NK-92 (cell line): ENCODE measurements around the gene ATXN7.

Experiments used
- DNase-seq: peaks from one replicate; lab custom pipeline; 2025; ENCODE audit not compliant: unreplicated experiment; lab: John Stamatoyannopoulos, UW

Gene ATXN7

GRCh38 chr3:63863150-63864007 lies at the start of gene ATXN7, which contains the start of gene THOC7:
ATXN7 (plus strand) TSS chr3:63863867; CDS start chr3:63912599, 48,732 bp downstream.
THOC7 (minus strand) TSS chr3:63863805; CDS start chr3:63863790, 15 bp downstream.
- no peak for DNase-seq

- no peak for DNase-seq
These were observed 49.4 kb upstream of the ATXN7 start for GRCh38 chr3:63814237-63814636.

GRCh38 chr3:63817225-63817624 lies 46.4 kb upstream of the ATXN7 start:
- no peak for DNase-seq

- DNase-seq: no peak
These were observed 45.2 kb upstream of the ATXN7 start for GRCh38 chr3:63818282-63819150.

- DNase-seq: no peak
These were observed 44.6 kb upstream of the ATXN7 start, which contains the start of gene C3orf49 for GRCh38 chr3:63819151-63819398. C3orf49 (plus strand) TSS chr3:63819299; CDS start chr3:63819472, 173 bp downstream.

GRCh38 chr3:63824309-63824708 lies 39.4 kb upstream of the ATXN7 start:
- no peak for DNase-seq

GRCh38 chr3:63830526-63830925 lies 33.1 kb upstream of the ATXN7 start:
- no peak for DNase-seq

GRCh38 chr3:63832395-63832794 lies 31.3 kb upstream of the ATXN7 start:
- no peak for DNase-seq

- no peak for DNase-seq
These were observed 22.0 kb upstream of the ATXN7 start for GRCh38 chr3:63841704-63842103.

GRCh38 chr3:63842127-63842526 lies 21.5 kb upstream of the ATXN7 start:
- no peak for DNase-seq

- DNase-seq: no peak
These were observed 18.5 kb upstream of the ATXN7 start for GRCh38 chr3:63845215-63845614.

GRCh38 chr3:63847718-63848450 lies 15.8 kb upstream of the ATXN7 start:
- no peak for DNase-seq

- DNase-seq: no peak
These were observed 14.5 kb upstream of the ATXN7 start for GRCh38 chr3:63849175-63849574.

GRCh38 chr3:63851287-63851686 lies 12.4 kb upstream of the ATXN7 start:
- no peak for DNase-seq

- DNase-seq: no peak
These were observed 10.6 kb upstream of the ATXN7 start for GRCh38 chr3:63853106-63853505.

GRCh38 chr3:63855333-63855940 lies 8.2 kb upstream of the ATXN7 start:
- DNase-seq: no peak

GRCh38 chr3:63857311-63857710 lies 6.4 kb upstream of the ATXN7 start:
- DNase-seq: no peak

- DNase-seq: no peak
These were observed 2.9 kb upstream of the ATXN7 start for GRCh38 chr3:63860776-63861175.

GRCh38 chr3:63861306-63861705 lies 2.4 kb upstream of the ATXN7 start:
- DNase-seq: no peak

GRCh38 chr3:63862804-63863149 lies 890 bp upstream of the ATXN7 start:
- no peak for DNase-seq
